GM23338 (cell line): ENCODE measurements around the gene CHRNA4. TPM values are rescaled to one million over a fixed set of nuclear protein-coding genes. Genes with fewer than 3 reads are reported as not detected.

Source experiments
- CREB1 ChIP-seq: fragments of 250-450 bp; sonication (Bioruptor Pico); IDR thresholded peaks from 2 replicates; pipeline ENCODE4 v1.5.0; 2020; ENCODE audit warnings: low read depth, mild to moderate bottlenecking, moderate library complexity
- CTCF ChIP-seq, 2 experiments: fragments of 200-600 bp in 1 of 2; sonication (generic) in 1 of 2; conservative IDR thresholded peaks; 2 replicates each; pipeline versions ENCODE4 v1.5.1 to v1.6.1; 2016 to 2017; ENCODE audit warnings: antibody characterized with exemption in 2 of 2, low read depth in 2 of 2, mild to moderate bottlenecking in 2 of 2, moderate library complexity in 1 of 2
- ETS1 ChIP-seq: IDR thresholded peaks from 2 replicates; pipeline ENCODE4 v1.6.1; 2016; ENCODE audit warnings: antibody characterized with exemption
- EZH2phosphoT487 ChIP-seq: fragments of 200-600 bp; sonication (generic); IDR thresholded peaks from one replicate; pipeline ENCODE4 v1.8.1; 2018; ENCODE audit warnings: antibody characterized with exemption; ENCODE audit not compliant: unreplicated experiment
- JUNB ChIP-seq: IDR thresholded peaks from one replicate; pipeline ENCODE4 v1.6.1; 2016; ENCODE audit warnings: antibody characterized with exemption; ENCODE audit not compliant: unreplicated experiment
- NANOG ChIP-seq: IDR thresholded peaks from 2 replicates; pipeline ENCODE4 v1.6.1; 2016; ENCODE audit warnings: antibody characterized with exemption, borderline replicate concordance
- POLR2AphosphoS5 ChIP-seq: IDR thresholded peaks from 2 replicates; pipeline ENCODE4 v1.6.1; 2016; ENCODE audit warnings: antibody characterized with exemption, low read depth
- REST ChIP-seq: IDR thresholded peaks from one replicate; pipeline ENCODE4 v1.6.1; 2018; ENCODE audit warnings: antibody characterized with exemption; ENCODE audit not compliant: unreplicated experiment
- ZNF114 ChIP-seq: fragments of 250-450 bp; sonication (Bioruptor Pico); IDR thresholded peaks from 2 replicates; pipeline ENCODE4 v1.5.0; 2020; ENCODE audit warnings: mild to moderate bottlenecking, moderate library complexity
- ZNF331 ChIP-seq: fragments of 250-450 bp; sonication (Bioruptor Pico); IDR thresholded peaks from 2 replicates; pipeline ENCODE4 v1.5.0; 2020; ENCODE audit warnings: low read depth, mild to moderate bottlenecking, moderate library complexity
- polyA plus RNA-seq: library from polyadenylated mRNA; unstranded; fragments of >200 nt; fragmentation: Nextera tagmentation; extraction: Ambion mirVana; gene quantifications from 2 replicates; pipeline ENCODE4 v1.2.1, GENCODE V29; 2016
- small RNA-seq: library from RNA; depleted of rRNA; stranded (forward); fragments of <200 nt; gene quantifications from one replicate; pipeline ENCODE3, GENCODE V24; 2014; ENCODE audit warnings: low replicate concordance
- total RNA-seq: library from RNA; depleted of rRNA; stranded (reverse); fragments of >200 nt; shearing (Covaris generic); gene quantifications from 2 replicates; pipeline ENCODE4 v1.2.3, GENCODE V29; 2014; rRNA removed

CHRNA4 gene
- total and polyA plus RNA-seq, 2 experiments from 2014 or later: 2.7 to 3.9 TPM

DNA sequence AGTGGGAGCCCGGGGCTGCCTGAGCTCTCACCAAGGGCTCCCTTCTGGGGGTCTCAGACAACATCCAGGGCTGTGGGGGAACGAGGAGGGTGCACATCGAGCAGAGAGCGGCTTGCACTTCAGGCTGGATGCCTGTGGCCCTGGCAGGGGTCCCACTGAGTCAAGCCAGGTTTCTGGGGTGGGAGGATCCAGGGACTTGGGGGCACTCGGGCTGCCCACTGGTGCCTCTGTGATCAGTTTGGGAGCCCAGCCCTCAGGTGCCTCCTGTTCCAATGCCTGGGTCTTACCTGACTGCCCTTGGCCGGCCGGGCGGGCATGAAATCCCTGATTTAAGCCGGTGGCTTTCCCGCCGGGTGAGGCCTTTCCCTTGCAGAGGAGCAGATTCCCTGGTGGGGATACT is 67.7 kb downstream of the CHRNA4 start (continued):
- no peak for TF ChIP-seq CREB1 (CRISPR knock-in tag)
- no peak for TF ChIP-seq ZNF114 (CRISPR knock-in tag)
- TF ChIP-seq POLR2AphosphoS5: no peak
- TF ChIP-seq EZH2phosphoT487: no peak
- TF ChIP-seq JUNB: no peak
- TF ChIP-seq ETS1: no peak
- no peak for TF ChIP-seq CTCF (conservative IDR thresholded peaks at IDR 0.05; ENCODE audit: low read depth in 2 of 2)
- no peak for TF ChIP-seq ZNF331
- TF ChIP-seq REST: no peak
- TF ChIP-seq NANOG: no peak

Small RNA genes within 50 kb of the gene (small RNA-seq; reads per million reads assigned to genes)
- 0.67 reads per million, percentile 46 among the genes with 10 or more reads in this experiment for gene RNU6-994P

Other genes starting within 250 kb of the CHRNA4 start
- 64.3 and 64.5 TPM in 2 replicates for gene YTHDF1, start 145.2 kb downstream of the CHRNA4 start, total RNA-seq
- gene YTHDF1, start 145.2 kb downstream of the CHRNA4 start, polyA plus RNA-seq: 30.9 and 34.9 TPM in 2 replicates
- 0.24 TPM in 1 of 2 replicates, not detected in the other for gene BIRC7, start 125.4 kb downstream of the CHRNA4 start, total RNA-seq
- gene BIRC7, start 125.4 kb downstream of the CHRNA4 start, polyA plus RNA-seq: 0.16 TPM in 1 of 2 replicates, not detected in the other
- gene NKAIN4, start 106.9 kb downstream of the CHRNA4 start, total RNA-seq: 12.6 and 16.0 TPM in 2 replicates
- gene NKAIN4, start 106.9 kb downstream of the CHRNA4 start, polyA plus RNA-seq: 9.5 and 13.2 TPM in 2 replicates
- 88.8 and 95.5 TPM in 2 replicates for gene ARFGAP1, start 88.5 kb downstream of the CHRNA4 start, total RNA-seq
- 40.6 and 41.5 TPM in 2 replicates for gene ARFGAP1, start 88.5 kb downstream of the CHRNA4 start, polyA plus RNA-seq
- gene COL20A1, start 68.2 kb downstream of the CHRNA4 start, total RNA-seq: 0.28 and 0.43 TPM in 2 replicates
- 0.59 and 0.79 TPM in 2 replicates for gene COL20A1, start 68.2 kb downstream of the CHRNA4 start, polyA plus RNA-seq
- gene KCNQ2, start 111.3 kb upstream of the CHRNA4 start, total RNA-seq: 61.7 and 92.4 TPM in 2 replicates
- gene KCNQ2, start 111.3 kb upstream of the CHRNA4 start, polyA plus RNA-seq: 67.9 and 68.5 TPM in 2 replicates
- gene EEF1A2, start 137.7 kb upstream of the CHRNA4 start, total RNA-seq: 37.1 TPM in 2 replicates
- 1.3 and 1.4 TPM in 2 replicates for gene EEF1A2, start 137.7 kb upstream of the CHRNA4 start, polyA plus RNA-seq
- 117 and 141 TPM in 2 replicates for gene PPDPF, start 159.4 kb upstream of the CHRNA4 start, total RNA-seq
- gene PPDPF, start 159.4 kb upstream of the CHRNA4 start, polyA plus RNA-seq: 83.9 and 92.9 TPM in 2 replicates
- 0.28 TPM in 1 of 2 replicates, not detected in the other for gene PTK6, start 176.0 kb upstream of the CHRNA4 start, total RNA-seq
- 0.07 TPM in 1 of 2 replicates, not detected in the other for gene PTK6, start 176.0 kb upstream of the CHRNA4 start, polyA plus RNA-seq
- gene SRMS, start 186.4 kb upstream of the CHRNA4 start, total RNA-seq: 0.50 and 0.59 TPM in 2 replicates
- gene SRMS, start 186.4 kb upstream of the CHRNA4 start, polyA plus RNA-seq: 0.23 TPM in 1 of 2 replicates, not detected in the other
- gene FNDC11, start 192.8 kb upstream of the CHRNA4 start, total RNA-seq: 5.3 and 6.5 TPM in 2 replicates
- gene FNDC11, start 192.8 kb upstream of the CHRNA4 start, polyA plus RNA-seq: 3.4 and 3.5 TPM in 2 replicates
- 39.6 and 48.9 TPM in 2 replicates for gene HELZ2, start 212.9 kb upstream of the CHRNA4 start, total RNA-seq
- gene HELZ2, start 212.9 kb upstream of the CHRNA4 start, polyA plus RNA-seq: 4.6 and 5.2 TPM in 2 replicates